DND-41 (cell line): ENCODE measurements around the gene STX19.

ENCODE experiments used
- ATAC-seq: fragments of 200-7000 bp; cut with Tn5 transposase; 3 replicates; pipeline ENCODE4 v1.9.1; 2021; ENCODE audit warnings: low read depth; ENCODE audit not compliant: insufficient read depth
- DNase-seq: peaks from one replicate; pipeline ENCODE4 v3.0.0-alpha.2; 2020
- H2AFZ ChIP-seq: 2 replicates; pipeline ENCODE4 v1.6.0; 2012; ENCODE audit warnings: low read depth, low read length
- H3K27ac ChIP-seq: 2 replicates; pipeline ENCODE4 v1.5.1; 2012; ENCODE audit warnings: low read length, inconsistent platforms
- H3K27me3 ChIP-seq: fragments of 200-600 bp; sonication (generic); 2 replicates; pipeline ENCODE4 v1.6.0; 2012; ENCODE audit warnings: low read length, mild to moderate bottlenecking, inconsistent platforms; ENCODE audit not compliant: insufficient read depth, poor library complexity
- H3K36me3 ChIP-seq: 2 replicates; pipeline ENCODE4 v1.5.1; 2012; ENCODE audit warnings: low read length, inconsistent platforms; ENCODE audit not compliant: insufficient read depth
- H3K4me1 ChIP-seq: 2 replicates; pipeline ENCODE4 v1.5.1; 2012; ENCODE audit warnings: mild to moderate bottlenecking, low read length; ENCODE audit not compliant: insufficient read depth
- H3K4me2 ChIP-seq: 2 replicates; pipeline ENCODE4 v1.6.0; 2012; ENCODE audit warnings: mild to moderate bottlenecking, moderate library complexity, low read length, inconsistent platforms; ENCODE audit not compliant: insufficient read depth
- H3K4me3 ChIP-seq, 2 experiments: fragments of 200-600 bp in 1 of 2; shearing (Covaris generic) in 1 of 2; 2 replicates each; pipeline ENCODE4 v1.5.1; 2012 to 2016; ENCODE audit warnings: inconsistent platforms in 2 of 2, low read length in 2 of 2, mild to moderate bottlenecking in 2 of 2, low read depth in 1 of 2, moderate library complexity in 1 of 2
- H3K79me2 ChIP-seq: 2 replicates; pipeline ENCODE4 v1.6.0; 2012; ENCODE audit warnings: low read length, inconsistent platforms; ENCODE audit not compliant: insufficient read depth
- H3K9ac ChIP-seq: 2 replicates; pipeline ENCODE4 v1.6.0; 2012; ENCODE audit warnings: low read depth, mild to moderate bottlenecking, inconsistent platforms, low read length, moderate library complexity
- H3K9me3 ChIP-seq: 2 replicates; pipeline ENCODE4 v1.5.1; 2012; ENCODE audit warnings: low read length, moderate library complexity, mild to moderate bottlenecking, inconsistent platforms; ENCODE audit not compliant: insufficient read depth, severe bottlenecking
- H4K20me1 ChIP-seq: 2 replicates; pipeline ENCODE4 v1.6.0; 2012; ENCODE audit warnings: low read length; ENCODE audit not compliant: insufficient read depth
- EZH2 ChIP-seq: IDR thresholded peaks from 3 replicates; pipeline ENCODE4 v1.6.1; 2012; ENCODE audit warnings: borderline replicate concordance, low read depth, mild to moderate bottlenecking, moderate library complexity, low read length, inconsistent platforms; ENCODE audit not compliant: severe bottlenecking
- TF ChIP-seq, protein P1 (sequence below): IDR thresholded peaks from 2 replicates; pipeline ENCODE4 v1.5.1; 2012; ENCODE audit warnings: borderline replicate concordance, low read length, moderate library complexity, mild to moderate bottlenecking; ENCODE audit not compliant: poor library complexity, severe bottlenecking; ENCODE audit errors: extremely low read depth

Gene STX19

DNA sequence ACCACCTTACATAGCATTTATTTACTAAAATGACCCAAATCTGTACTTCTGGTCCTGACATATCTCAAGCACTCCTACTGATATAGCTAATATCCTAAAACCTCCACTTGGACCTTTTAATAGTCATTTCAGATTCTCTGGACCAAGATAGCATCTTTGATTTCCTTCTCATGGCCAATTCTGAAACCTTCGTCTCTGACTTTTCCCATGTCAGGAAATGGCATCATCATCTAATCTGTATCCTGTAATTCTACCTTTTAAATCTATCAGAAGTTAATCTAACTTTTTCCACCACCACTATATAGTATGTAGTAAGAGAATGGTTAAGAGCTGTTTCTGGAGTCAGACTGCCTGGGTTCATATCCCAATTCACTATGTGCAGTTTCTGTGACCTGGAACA, 16.2 kb downstream of the STX19 start:
- Histone ChIP-seq H3K4me1 (no peaks in the 10 kb centered on the region), H4K20me1 (no peaks in the 10 kb centered on the region), H3K27me3 (no peaks in the 10 kb centered on the region), H3K9ac (no peak overlapping the region), H3K79me2 (no peaks in the 10 kb centered on the region), H3K4me2 (no peak overlapping the region), H3K36me3 (no peaks in the 10 kb centered on the region), H2AFZ (no peak overlapping the region), H3K4me3 (no peak overlapping the region), H3K9me3 (no peaks in the 10 kb centered on the region), H3K27ac (no peak overlapping the region)
- DNase-seq (no peak), ATAC-seq (no peak)
- TF ChIP-seq, protein P1, sequence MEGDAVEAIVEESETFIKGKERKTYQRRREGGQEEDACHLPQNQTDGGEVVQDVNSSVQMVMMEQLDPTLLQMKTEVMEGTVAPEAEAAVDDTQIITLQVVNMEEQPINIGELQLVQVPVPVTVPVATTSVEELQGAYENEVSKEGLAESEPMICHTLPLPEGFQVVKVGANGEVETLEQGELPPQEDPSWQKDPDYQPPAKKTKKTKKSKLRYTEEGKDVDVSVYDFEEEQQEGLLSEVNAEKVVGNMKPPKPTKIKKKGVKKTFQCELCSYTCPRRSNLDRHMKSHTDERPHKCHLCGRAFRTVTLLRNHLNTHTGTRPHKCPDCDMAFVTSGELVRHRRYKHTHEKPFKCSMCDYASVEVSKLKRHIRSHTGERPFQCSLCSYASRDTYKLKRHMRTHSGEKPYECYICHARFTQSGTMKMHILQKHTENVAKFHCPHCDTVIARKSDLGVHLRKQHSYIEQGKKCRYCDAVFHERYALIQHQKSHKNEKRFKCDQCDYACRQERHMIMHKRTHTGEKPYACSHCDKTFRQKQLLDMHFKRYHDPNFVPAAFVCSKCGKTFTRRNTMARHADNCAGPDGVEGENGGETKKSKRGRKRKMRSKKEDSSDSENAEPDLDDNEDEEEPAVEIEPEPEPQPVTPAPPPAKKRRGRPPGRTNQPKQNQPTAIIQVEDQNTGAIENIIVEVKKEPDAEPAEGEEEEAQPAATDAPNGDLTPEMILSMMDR: no peak
- TF ChIP-seq EZH2: no peak

DNA sequence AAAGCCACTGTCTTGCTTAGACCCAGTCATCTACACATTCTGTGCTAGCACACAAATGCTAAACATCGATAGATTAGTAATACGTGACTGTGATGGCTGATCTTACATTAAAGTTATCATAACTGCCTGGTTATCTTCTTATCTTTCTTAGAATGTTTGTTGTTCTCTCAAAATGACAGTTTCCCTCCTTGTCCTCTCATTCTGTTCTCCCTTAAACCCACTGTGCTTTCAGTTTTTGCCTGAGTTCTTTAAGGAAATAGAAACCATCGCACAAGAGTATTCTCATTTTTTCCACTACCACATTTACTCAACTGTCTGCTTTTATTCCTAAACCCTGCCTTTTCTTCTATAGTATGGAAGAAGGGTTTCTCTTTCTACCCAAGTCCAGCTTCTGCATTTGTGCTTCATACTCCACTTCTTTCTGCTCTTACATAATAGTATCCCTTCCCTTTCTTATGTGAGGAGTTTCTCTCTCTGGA, 17.1 kb downstream of the STX19 start:
- H3K4me3 ChIP-seq: no peak overlapping the region
- H2AFZ ChIP-seq: no peak overlapping the region
- H3K9ac ChIP-seq: no peak overlapping the region
- DNase-seq (no peak), ATAC-seq (no peak)
- H3K4me2 ChIP-seq: no peak overlapping the region
- TF ChIP-seq, protein P1: no peak
- no peak for TF ChIP-seq EZH2
- H3K27ac ChIP-seq: no peak overlapping the region
- no peaks in the 10 kb centered on the region for H3K79me2 ChIP-seq
- H3K9me3 ChIP-seq: no peaks in the 10 kb centered on the region
- no peaks in the 10 kb centered on the region for H3K36me3 ChIP-seq
- H3K27me3 ChIP-seq: no peaks in the 10 kb centered on the region
- H3K4me1 ChIP-seq: no peaks in the 10 kb centered on the region
- H4K20me1 ChIP-seq: no peaks in the 10 kb centered on the region

DNA sequence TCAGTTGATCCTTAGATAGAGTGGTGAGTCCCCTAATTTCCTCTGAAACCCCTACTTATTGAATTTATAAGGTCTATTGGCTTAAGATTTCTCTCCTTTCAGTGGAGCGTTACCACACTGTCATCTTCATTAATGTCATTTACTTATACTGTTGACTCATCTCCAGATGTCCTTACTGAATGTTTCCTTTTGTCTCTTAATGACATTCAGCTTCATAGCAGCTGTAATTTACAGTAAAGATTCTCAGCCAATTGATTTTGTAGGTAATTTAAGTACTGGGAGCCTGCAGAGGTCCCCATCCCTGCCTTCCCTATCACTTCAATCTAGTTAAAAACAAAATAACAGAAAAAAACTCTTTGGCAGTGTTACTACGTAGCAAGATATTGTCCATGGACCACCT, 18.8 kb downstream of the STX19 start:
- no peak overlapping the region for H3K27ac ChIP-seq
- no peaks in the 10 kb centered on the region for H3K79me2 ChIP-seq
- ATAC-seq: no peak

More for the DNA sequence above, 18.8 kb downstream of the STX19 start:
- TF ChIP-seq EZH2: no peak
- TF ChIP-seq, protein P1: no peak
- DNase-seq: no peak
- Histone ChIP-seq H3K4me1 (peaks cover 2% of the 10 kb centered on the region; the same call in 1 of the 2 replicates), H3K4me3 (no peak overlapping the region), H3K9ac (no peak overlapping the region), H3K4me2 (no peak overlapping the region), H3K36me3 (no peaks in the 10 kb centered on the region), H3K27me3 (no peaks in the 10 kb centered on the region), H4K20me1 (no peaks in the 10 kb centered on the region), H2AFZ (no peak overlapping the region), H3K9me3 (no peaks in the 10 kb centered on the region)
